Measurements from ENCODE around the gene ASB15.

Gene ASB15

DNA sequence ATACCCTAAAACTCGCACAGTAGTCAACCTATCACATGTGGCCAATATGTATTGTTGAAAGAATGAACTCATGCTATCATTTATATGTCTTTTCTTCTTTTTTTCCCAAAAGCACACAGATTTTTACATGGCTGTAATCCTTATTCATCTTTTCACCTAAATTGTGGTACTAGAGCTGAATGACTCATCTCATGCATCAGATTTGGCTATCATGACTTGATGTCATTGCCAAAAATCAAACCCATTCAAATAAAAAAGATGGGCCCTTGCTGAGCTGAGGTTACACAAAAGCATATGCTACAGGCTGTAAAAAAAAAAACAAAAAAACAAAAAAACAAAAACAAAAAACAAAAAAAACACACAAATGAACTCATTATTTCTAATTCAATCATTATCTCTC is 50.8 kb downstream of the ASB15 start:
- H3K4me3 ChIP-seq (ENCODE audit: low read depth, low read length), result no peak overlapping the region
- TF ChIP-seq, protein P1, sequence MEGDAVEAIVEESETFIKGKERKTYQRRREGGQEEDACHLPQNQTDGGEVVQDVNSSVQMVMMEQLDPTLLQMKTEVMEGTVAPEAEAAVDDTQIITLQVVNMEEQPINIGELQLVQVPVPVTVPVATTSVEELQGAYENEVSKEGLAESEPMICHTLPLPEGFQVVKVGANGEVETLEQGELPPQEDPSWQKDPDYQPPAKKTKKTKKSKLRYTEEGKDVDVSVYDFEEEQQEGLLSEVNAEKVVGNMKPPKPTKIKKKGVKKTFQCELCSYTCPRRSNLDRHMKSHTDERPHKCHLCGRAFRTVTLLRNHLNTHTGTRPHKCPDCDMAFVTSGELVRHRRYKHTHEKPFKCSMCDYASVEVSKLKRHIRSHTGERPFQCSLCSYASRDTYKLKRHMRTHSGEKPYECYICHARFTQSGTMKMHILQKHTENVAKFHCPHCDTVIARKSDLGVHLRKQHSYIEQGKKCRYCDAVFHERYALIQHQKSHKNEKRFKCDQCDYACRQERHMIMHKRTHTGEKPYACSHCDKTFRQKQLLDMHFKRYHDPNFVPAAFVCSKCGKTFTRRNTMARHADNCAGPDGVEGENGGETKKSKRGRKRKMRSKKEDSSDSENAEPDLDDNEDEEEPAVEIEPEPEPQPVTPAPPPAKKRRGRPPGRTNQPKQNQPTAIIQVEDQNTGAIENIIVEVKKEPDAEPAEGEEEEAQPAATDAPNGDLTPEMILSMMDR (conservative IDR thresholded peaks at IDR 0.05; ENCODE audit: low read depth, low read length), result no peak
- no peak for DNase-seq (ENCODE audit: low read depth)

DNA sequence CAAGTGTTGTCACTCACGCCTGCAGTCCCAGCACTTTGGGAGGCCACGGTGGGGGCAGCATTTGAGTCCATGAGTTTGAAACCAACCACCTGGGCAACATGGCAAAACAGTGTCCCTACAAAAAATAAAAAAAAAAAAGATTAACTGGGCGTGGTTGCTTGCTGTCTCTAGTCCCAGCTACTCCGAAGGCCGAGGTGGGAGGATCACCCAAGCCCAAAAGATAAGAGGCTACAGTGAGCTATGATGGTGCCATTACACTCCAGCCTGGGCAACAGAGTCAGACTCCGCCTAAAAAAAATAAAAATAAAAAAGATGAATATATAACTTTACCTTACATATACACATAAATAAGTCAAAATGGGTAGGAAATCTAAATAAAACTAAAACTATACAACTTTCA is 51.5 kb downstream of the ASB15 start:
- no peak overlapping the region for H3K4me3 ChIP-seq (ENCODE audit: low read depth, low read length)
- DNase-seq (ENCODE audit: low read depth), result no peak
- TF ChIP-seq, protein P1 (conservative IDR thresholded peaks at IDR 0.05; ENCODE audit: low read depth, low read length), result no peak

DNA sequence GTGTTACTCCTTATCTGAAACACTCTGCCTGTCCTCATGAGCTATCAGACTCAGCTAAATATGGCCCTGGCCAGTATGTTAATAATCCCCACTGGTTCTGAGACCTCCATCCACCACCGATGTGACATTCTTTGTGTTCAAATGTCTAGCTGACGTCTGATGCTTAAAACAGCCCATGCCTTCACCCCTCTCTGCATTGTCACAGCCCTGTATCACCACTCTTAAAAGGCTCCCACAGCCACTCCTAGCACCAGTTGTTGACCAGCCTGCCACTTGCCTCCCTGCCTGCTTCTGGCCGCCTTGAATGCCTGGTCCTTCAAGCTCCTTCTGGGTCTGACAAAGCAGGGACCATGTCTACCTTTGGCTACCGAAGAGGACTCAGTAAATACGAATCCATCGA is 54.0 kb downstream of the ASB15 start, which contains the start of gene LMOD2:
Gene LMOD2 (plus strand): TSS at position 253 of the 400 bp plus-strand sequence. CDS start 98 bp downstream, at position 351.
- DNase-seq (ENCODE audit: low read depth), result no peak
- TF ChIP-seq, protein P1 (conservative IDR thresholded peaks at IDR 0.05; ENCODE audit: low read depth, low read length), result no peak
- H3K4me3 ChIP-seq (ENCODE audit: low read depth, low read length), result no peak within 1 kb of the TSS

DNA sequence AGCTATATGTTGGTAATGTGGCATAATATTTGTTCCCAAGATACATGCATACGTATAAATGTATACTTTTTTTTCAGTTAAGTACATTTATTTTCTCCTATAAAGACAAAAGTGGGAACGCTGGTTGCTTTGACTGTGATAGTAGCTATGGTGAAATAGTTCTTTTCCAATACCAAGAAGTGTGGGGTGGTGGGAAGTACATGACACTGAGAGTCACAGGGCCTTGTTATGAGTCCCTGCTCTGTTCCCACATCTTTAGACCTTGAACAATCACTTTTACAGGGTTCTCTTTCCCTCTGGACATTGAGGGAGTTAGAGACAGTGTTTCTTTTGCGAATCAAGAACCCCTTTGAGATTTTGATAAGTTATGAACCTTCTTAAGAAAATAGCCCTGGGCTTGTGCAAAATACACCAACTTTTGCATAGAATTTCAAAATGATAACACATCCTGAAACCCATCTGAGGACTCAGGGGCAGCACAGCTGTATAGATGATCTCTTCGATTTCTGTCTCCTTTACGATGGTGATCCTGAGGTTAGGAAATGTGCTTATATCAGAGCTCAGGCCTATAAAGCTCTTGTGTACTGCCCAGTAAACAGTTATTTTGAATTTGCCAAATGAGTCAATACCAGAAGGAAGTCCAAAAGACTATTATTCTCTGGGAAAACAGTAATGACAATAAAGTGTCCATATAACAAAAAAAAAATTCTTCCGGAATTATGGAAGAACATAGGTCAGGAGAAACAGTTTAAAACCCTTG is 55.1 kb downstream of the ASB15 start:
- H3K4me3 ChIP-seq (ENCODE audit: low read depth, low read length), result no peak overlapping the region
- TF ChIP-seq, protein P1 (conservative IDR thresholded peaks at IDR 0.05; ENCODE audit: low read depth, low read length), result no peak
- DNase-seq (ENCODE audit: low read depth), result no peak

DNA sequence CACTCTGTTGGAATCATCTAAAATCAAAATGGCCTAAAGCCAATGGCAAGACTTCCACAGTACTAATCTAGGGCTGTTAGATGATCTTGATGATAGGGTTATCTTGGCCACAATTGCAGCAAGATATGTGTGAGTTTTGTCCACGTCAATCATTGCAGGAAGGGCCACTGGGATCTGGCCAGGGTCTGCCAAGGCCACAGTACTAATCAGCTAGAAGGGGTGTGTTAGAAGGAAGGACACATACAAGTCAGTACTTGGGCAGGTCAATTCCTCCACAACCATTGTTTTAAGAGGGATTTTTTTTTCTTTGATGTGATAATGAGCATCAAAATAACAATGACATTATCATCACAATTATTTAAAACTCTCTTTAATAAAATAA is 55.7 kb downstream of the ASB15 start:
- DNase-seq (ENCODE audit: low read depth), result no peak
- no peak overlapping the region for H3K4me3 ChIP-seq (ENCODE audit: low read depth, low read length)

DNA sequence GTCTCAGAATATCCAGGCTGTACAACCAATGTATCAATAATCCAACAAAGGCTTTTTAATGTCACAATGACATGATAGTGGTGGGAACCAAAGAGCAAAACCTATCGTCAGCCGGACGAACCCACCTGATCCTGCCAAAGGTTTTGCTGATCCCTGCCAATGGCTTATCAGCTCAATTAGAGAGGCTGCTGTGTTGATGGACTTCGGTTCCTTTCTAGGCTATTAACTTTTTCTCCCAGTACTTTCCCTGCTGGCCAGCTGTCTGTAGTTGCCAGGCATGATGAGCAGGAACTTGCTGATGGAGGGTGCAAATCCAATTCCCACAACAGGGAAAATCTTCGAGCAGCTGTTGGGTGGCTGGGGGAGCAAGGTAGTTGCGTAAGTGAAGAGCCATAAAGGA is 56.4 kb downstream of the ASB15 start:
- H3K4me3 ChIP-seq (ENCODE audit: low read depth, low read length), result no peak overlapping the region
- DNase-seq (ENCODE audit: low read depth), result no peak
- TF ChIP-seq, protein P1 (conservative IDR thresholded peaks at IDR 0.05; ENCODE audit: low read depth, low read length), result no peak

More for the DNA sequence above, 55.7 kb downstream of the ASB15 start:
- TF ChIP-seq, protein P1 (conservative IDR thresholded peaks at IDR 0.05; ENCODE audit: low read depth, low read length), result no peak
